ENCODE measurements around the gene CHPF2. TPM values are rescaled to one million over a fixed set of nuclear protein-coding genes. Genes with fewer than 3 reads are reported as not detected.

CHPF2 gene
- total RNA-seq, 2 donors from 2014 or later = 39.4 to 41.6 TPM

DNA sequence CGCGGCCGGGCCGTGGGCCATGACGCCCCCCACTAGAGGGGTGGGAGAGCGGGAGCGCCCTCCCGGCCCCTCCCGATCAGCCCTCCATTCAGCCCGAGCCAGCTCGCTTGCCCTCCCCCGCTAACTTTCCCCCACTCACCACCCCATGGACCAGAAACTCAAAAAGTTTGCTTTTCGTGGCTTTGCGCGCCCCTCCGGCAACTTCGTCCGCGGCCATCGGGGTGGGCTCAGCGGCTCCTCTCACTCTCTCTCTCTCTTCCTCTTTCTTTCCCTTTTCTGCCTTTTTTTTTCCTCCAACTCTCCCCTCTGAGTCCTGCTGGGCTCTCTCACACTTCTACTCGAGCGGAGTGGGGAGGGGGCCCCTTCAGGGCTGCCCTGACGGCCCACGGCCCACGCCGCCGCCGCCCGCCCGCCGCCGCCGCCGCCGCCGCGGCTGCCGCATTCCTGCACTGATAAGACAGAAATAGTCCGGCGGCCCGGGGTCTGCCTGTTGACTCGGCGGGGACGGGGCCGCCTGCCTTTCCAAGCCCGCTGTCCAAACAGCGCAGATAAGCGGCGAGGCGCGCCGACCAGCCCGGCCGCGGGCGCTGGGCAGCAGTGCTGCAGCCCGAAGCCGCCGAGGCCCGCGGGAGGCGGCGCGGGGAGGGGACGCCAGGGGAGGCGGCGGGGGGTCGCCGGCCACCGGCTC lies 16.2 kb downstream of the CHPF2 start, which contains the start of gene SMARCD3:
Gene SMARCD3 (minus strand): TSS at position 349 of the 688 bp plus-strand sequence. CDS start 132 bp downstream, at position 217.
- DNase-seq = peak in 1 of 3 donors; percentile 27
- Mint-ChIP-seq H3K27me3 (peaks cover 52% of the 10 kb centered on the region), H3K36me3 (ENCODE audit: low read depth) (peaks cover 16% of the 10 kb centered on the region), H3K4me3 (peak within 1 kb of the TSS; percentile 91), H3K4me1 (peaks cover 49% of the 10 kb centered on the region), H3K27ac (peak within 1 kb of the TSS; percentile 51)
- H3K9me3 ChIP-seq (ENCODE audit: control insufficient read depth, low read length, poor library complexity, severe bottlenecking) = no peaks in the 10 kb centered on the region
- peak; percentile 42 for ATAC-seq

DNA sequence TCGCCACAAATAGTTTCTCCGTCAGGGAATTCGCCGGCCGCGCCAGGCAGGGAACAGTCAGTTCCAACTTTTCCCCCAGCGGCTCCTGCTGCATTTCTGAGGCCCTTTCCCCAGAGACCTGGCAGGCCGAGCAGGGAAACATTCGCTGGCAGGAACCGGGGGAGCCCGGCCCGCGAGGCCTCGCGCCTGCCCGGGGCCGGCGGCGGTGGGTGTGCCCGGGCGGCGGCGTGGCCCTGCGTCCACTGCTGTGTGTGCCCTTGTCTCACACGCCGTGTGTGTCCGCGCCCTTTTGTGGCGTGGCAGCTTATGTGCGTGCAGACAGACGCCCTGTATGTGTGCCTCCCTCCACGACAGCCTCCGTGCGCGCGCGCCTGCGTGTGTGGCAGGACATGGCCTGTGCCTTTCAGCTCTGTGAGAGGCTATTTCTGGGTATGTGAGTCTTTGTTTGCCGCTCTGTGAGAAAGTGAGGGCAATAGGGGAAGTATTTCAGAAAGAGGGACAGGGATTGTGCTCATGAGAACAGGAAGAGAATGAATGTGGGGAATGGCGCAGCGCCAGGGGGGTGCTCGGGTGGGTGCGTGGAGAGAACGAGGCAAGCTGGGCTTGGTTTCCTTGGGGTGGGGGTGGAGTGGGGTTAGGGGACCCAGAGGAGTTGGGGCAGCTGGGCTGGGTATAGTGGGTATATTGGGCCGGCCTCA lies 16.9 kb downstream of the CHPF2 start:
- Mint-ChIP-seq H3K4me1 (peaks cover 44% of the 10 kb centered on the region), H3K27me3 (peaks cover 59% of the 10 kb centered on the region)

DNA sequence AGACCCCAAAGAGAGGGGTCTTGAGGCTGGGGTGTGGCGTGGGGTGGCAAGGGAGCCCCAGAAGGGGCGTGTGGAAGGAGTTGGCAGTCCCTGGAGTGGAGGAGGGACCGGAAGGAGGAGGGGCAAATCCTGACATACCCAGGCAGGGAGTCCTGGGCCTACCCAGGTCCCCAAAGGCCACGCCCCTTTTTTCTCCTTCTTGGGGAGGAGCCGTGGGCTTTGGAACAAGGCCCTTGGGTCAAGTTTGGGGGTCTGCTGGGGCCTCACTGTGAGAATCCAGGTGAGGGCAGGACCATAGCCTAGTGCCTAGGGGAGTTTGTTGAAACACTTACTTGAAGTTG lies 17.4 kb downstream of the CHPF2 start:
- H3K9me3 ChIP-seq (ENCODE audit: control insufficient read depth, low read length, poor library complexity, severe bottlenecking) = no peaks in the 10 kb centered on the region
- DNase-seq = no peak
- Mint-ChIP-seq H3K27ac (no peak overlapping the region), H3K4me1 (peaks cover 40% of the 10 kb centered on the region), H3K27me3 (peaks cover 61% of the 10 kb centered on the region), H3K4me3 (peak overlapping the region; percentile 91), H3K36me3 (ENCODE audit: low read depth) (peaks cover 16% of the 10 kb centered on the region)
- no peak for ATAC-seq

More for the DNA sequence above, 16.9 kb downstream of the CHPF2 start:
- no peak for DNase-seq
- no peaks in the 10 kb centered on the region for H3K9me3 ChIP-seq (ENCODE audit: control insufficient read depth, low read length, poor library complexity, severe bottlenecking)
- ATAC-seq = peak; percentile 43
- Mint-ChIP-seq H3K36me3 (ENCODE audit: low read depth) (peaks cover 16% of the 10 kb centered on the region), H3K4me3 (peak overlapping the region; percentile 91), H3K27ac (no peak overlapping the region)

DNA sequence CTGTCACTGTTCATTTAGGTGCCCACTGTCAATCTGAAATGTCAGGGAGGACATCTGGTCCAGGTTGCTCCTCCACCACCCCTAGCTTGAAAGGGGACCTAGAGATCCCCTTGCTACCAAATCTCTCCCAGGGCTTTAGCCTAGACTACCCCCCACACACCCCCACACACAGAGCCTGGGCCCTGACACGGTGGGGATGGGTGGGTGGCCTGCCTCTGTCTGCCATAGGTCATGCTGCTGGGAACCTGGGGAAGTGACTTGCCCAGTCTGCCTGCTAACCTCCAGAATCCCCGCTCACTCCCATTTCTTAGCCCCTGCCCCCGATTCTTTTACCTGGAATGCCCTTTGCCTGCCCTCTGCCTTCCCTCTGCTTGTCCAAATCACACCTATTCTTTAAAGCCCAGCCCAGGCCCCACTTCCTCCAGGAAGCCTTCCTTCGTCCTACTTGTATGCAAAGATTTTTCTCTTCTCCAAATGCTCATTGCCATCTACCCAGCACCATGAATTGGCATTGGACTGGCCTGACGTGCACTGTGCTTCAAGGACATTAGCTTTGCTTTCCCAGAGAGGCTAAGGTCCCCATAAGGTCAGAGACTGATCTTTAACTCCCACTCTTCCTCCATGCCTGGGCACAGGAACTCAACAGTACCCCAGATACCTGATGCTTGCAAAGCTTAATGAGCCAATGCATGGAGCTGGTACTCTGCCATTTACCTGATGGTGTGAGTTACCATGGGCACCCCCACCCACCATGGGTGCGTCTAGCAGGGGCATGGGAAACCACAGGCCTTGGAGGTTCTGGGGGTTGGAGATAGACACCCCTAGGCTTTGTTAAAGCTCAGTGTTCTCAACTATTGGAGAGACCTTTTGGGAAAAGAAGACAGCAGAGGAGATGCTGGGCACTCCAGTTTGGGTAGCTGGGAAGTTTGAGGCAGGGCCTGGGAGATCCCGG lies 18.2 kb downstream of the CHPF2 start:
- peaks cover 16% of the 10 kb centered on the region for H3K36me3 Mint-ChIP-seq (ENCODE audit: low read depth)
- H3K4me3 Mint-ChIP-seq = peak overlapping the region; percentile 76
- no peak for DNase-seq
- H3K4me1 Mint-ChIP-seq = peaks cover 38% of the 10 kb centered on the region
- no peak overlapping the region for H3K27ac Mint-ChIP-seq
- ATAC-seq = no peak
- no peaks in the 10 kb centered on the region for H3K9me3 ChIP-seq (ENCODE audit: control insufficient read depth, low read length, poor library complexity, severe bottlenecking)
- peaks cover 68% of the 10 kb centered on the region for H3K27me3 Mint-ChIP-seq

DNA sequence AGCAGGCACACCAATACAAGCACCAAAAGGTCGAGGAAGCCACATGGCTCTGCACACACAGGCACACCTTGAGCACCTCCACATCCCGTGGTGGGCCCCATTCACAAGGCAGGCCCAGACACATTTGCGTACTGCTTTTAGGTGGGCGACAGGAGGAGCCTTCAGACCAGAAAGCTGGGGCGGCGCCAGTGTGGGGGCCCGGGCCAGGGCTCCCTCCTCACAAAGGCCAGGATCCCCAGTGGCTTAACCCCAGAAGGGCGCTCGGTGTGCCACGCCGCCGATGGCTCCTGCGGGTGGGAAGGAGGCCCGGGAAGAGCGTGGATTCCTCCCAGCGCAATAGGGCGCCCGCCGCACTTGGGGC lies 19.0 kb downstream of the CHPF2 start:
- H3K27me3 Mint-ChIP-seq = peaks cover 72% of the 10 kb centered on the region
- no peak for ATAC-seq

DNA sequence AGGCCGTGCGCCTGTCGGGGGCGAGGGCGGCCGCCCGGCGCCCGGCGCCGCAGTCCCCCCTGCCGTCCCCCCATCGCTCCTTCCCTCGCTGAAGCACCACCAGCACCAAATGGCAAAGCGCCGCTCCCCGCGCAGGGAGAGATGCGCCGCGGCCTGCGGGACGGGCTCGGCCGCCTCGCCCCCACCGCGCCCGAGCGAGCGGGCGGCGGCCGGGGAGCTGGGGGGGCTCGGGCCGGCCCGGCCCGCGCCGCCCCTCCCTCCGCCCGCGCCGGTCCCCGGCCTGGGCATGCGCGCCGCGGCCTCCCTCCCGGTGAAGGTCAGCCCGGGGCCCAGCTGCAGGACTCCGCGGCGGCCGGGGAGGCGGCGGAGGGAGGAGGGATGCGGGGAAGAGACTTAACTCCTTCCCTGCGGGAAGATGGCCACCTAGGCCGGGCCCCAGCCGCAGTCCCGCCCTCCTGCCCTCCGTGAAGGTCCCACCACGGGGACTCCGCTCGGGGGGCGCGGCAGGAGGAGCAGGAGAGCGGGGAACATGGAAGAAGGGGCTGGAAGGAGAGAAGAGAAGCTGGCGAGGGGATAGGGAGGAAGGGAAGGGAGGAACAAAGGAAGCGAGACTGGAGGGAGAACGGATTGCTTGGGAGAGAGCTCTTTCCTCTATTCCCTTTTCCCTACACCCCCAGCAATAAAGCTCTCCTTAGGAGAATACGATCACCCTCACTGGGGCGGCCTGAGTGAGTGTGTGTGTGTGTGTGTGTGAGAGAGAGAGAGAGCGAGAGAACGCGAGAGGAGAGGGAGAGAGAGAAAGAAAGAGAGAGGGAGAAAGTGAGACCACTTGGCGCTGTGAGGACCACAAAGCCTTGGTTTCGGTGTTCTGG lies 19.6 kb downstream of the CHPF2 start:
- Mint-ChIP-seq H3K4me1 (peaks cover 31% of the 10 kb centered on the region), H3K36me3 (ENCODE audit: low read depth) (peaks cover 21% of the 10 kb centered on the region), H3K27me3 (peaks cover 76% of the 10 kb centered on the region), H3K27ac (no peak overlapping the region), H3K4me3 (peak overlapping the region; percentile 80)
- H3K9me3 ChIP-seq (ENCODE audit: control insufficient read depth, low read length, poor library complexity, severe bottlenecking) = no peaks in the 10 kb centered on the region
- peak; percentile 27 for ATAC-seq
- DNase-seq = no peak

More for the DNA sequence above, 19.0 kb downstream of the CHPF2 start:
- no peak for DNase-seq
- peak overlapping the region; percentile 76 for H3K4me3 Mint-ChIP-seq
- peaks cover 34% of the 10 kb centered on the region for H3K4me1 Mint-ChIP-seq
- no peak overlapping the region for H3K27ac Mint-ChIP-seq
- H3K36me3 Mint-ChIP-seq (ENCODE audit: low read depth) = peaks cover 19% of the 10 kb centered on the region
- H3K9me3 ChIP-seq (ENCODE audit: control insufficient read depth, low read length, poor library complexity, severe bottlenecking) = no peaks in the 10 kb centered on the region

- peaks cover 30% of the 10 kb centered on the region for H3K4me1 Mint-ChIP-seq
- ATAC-seq = no peak
- H3K4me3 Mint-ChIP-seq = peak overlapping the region; percentile 77
- DNase-seq = no peak
- no peaks in the 10 kb centered on the region for H3K9me3 ChIP-seq (ENCODE audit: control insufficient read depth, low read length, poor library complexity, severe bottlenecking)
- H3K27ac Mint-ChIP-seq = no peak overlapping the region
- peaks cover 21% of the 10 kb centered on the region for H3K36me3 Mint-ChIP-seq (ENCODE audit: low read depth)
- H3K27me3 Mint-ChIP-seq = peaks cover 81% of the 10 kb centered on the region
These were observed 20.2 kb downstream of the CHPF2 start for GRCh38 chr7:151252561-151252835.

DNA sequence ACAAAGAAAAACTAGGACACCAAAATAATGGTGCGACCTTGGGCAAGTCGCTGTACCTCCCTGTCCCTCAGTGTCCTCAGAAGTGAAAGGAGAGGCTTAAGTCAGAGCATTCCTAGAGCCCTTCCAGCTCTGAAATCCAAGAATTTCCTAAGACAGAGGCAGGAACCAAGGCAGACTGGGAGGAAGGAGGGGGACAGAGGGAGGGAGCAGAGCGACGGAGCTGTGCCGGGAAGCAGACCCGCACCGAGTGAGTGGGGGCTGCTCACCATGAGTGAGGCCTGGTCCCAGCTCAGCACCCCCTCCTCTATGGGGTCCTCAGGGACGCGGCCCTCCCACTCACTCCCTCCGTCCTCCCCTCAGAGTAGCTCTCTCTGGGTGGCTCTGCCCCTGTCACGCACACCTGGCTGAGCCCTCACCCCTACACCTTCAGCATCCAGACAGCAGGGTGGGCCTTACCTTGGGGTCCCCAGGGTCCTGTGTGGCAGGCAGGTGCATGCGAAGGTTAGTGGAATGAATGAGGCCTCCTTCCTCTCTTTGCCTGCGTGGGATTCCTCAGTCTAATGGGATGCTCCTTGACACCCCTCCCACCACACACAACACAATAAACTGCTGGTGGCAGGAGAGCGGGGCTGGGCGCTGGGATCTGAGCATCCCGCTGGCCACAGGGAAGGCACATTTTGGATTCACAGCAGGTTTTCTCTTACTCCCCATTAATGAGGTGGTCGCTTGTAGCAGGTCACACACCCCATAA lies 20.9 kb downstream of the CHPF2 start:
- DNase-seq (no peak), ATAC-seq (no peak)
- no peaks in the 10 kb centered on the region for H3K9me3 ChIP-seq (ENCODE audit: control insufficient read depth, low read length, poor library complexity, severe bottlenecking)
- peaks cover 21% of the 10 kb centered on the region for H3K36me3 Mint-ChIP-seq (ENCODE audit: low read depth)
- H3K27ac Mint-ChIP-seq = no peak overlapping the region
- H3K4me1 Mint-ChIP-seq = peaks cover 25% of the 10 kb centered on the region
- H3K4me3 Mint-ChIP-seq = peak overlapping the region; percentile 77
- H3K27me3 Mint-ChIP-seq = peaks cover 81% of the 10 kb centered on the region

- peaks cover 78% of the 10 kb centered on the region for H3K27me3 Mint-ChIP-seq
- DNase-seq (no peak), ATAC-seq (no peak)
- peaks cover 21% of the 10 kb centered on the region for H3K36me3 Mint-ChIP-seq (ENCODE audit: low read depth)
- H3K4me1 Mint-ChIP-seq = peaks cover 19% of the 10 kb centered on the region
- no peaks in the 10 kb centered on the region for H3K9me3 ChIP-seq (ENCODE audit: control insufficient read depth, low read length, poor library complexity, severe bottlenecking)
- H3K4me3 Mint-ChIP-seq = no peak overlapping the region
- peak overlapping the region; percentile 32 for H3K27ac Mint-ChIP-seq
These were observed 22.0 kb downstream of the CHPF2 start for GRCh38 chr7:151254316-151254715.

GRCh38 chr7:151254851-151255250 lies 22.6 kb downstream of the CHPF2 start:
- H3K4me3 Mint-ChIP-seq = no peak overlapping the region
- peaks cover 20% of the 10 kb centered on the region for H3K36me3 Mint-ChIP-seq (ENCODE audit: low read depth)
- ATAC-seq = no peak

DNA sequence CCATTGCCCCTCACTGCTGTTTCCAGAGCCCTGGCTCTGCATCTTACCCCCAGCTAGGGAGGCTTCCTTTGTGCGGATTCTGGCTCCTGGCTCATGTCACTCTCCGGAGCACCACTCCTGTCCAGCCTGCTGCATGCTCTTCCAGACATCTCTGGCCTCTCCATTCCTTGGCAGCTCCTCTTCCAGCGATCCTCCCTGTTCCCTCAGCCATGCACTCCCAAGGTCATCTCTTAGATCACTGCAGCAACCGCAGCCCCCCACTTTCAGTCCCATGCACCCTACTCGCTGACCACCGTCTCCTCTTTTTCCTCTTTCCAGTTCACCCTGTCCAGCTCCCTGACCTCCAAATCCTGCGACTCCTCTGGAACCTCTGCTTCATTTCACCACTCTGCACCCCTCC lies 23.1 kb downstream of the CHPF2 start:
- peaks cover 73% of the 10 kb centered on the region for H3K27me3 Mint-ChIP-seq
- ATAC-seq (no peak), DNase-seq (no peak)
- peaks cover 19% of the 10 kb centered on the region for H3K36me3 Mint-ChIP-seq (ENCODE audit: low read depth)
- H3K4me1 Mint-ChIP-seq = peaks cover 17% of the 10 kb centered on the region
- no peak overlapping the region for H3K27ac Mint-ChIP-seq
- H3K9me3 ChIP-seq (ENCODE audit: control insufficient read depth, low read length, poor library complexity, severe bottlenecking) = no peaks in the 10 kb centered on the region
- no peak overlapping the region for H3K4me3 Mint-ChIP-seq

More at GRCh38 chr7:151254851-151255250, 22.6 kb downstream of the CHPF2 start:
- H3K9me3 ChIP-seq (ENCODE audit: control insufficient read depth, low read length, poor library complexity, severe bottlenecking) = no peaks in the 10 kb centered on the region
- no peak for DNase-seq
- peak overlapping the region; percentile 32 for H3K27ac Mint-ChIP-seq
- peaks cover 18% of the 10 kb centered on the region for H3K4me1 Mint-ChIP-seq
- peaks cover 73% of the 10 kb centered on the region for H3K27me3 Mint-ChIP-seq

All from T-helper 17 cell (primary cell).